Fibroblast of lung (primary cell): ENCODE results near the gene CCL5.
A peak's percentile ranks its signal among the peaks of the same experiment; 100 is the strongest.

Experiments
- CTCF ChIP-seq, 2 donors: IDR thresholded peaks in 1 of 2; conservative IDR thresholded peaks in 1 of 2; 1 replicate in 1 of 2; 2 replicates in 1 of 2; pipeline ENCODE4 v1.5.1; 2011 to 2012; ENCODE audit warnings: low read length in 2 of 2, control low read depth in 1 of 2, inconsistent platforms in 1 of 2, low read depth in 1 of 2, mild to moderate bottlenecking in 1 of 2
- EZH2 ChIP-seq: IDR thresholded peaks from 2 replicates; pipeline ENCODE4 v1.5.1; 2012; ENCODE audit warnings: low read length, control low read depth, mild to moderate bottlenecking; ENCODE audit errors: missing control alignments

- peak; percentile 80 to 83 for TF ChIP-seq CTCF (conservative IDR thresholded peaks at IDR 0.05 in 1 of 2, IDR thresholded peaks at IDR 0.05 in 1 of 2; ENCODE audit: low read depth in 1 of 2, low read length in 2 of 2)
- TF ChIP-seq EZH2, result no peak
Measured at GRCh38 chr17:35849469-35850348, 30.5 kb downstream of the CCL5 start.
